H1 (cell line): ENCODE data around the gene ZBTB45. TPM values are rescaled to one million over a fixed set of nuclear protein-coding genes. Genes with fewer than 3 reads are reported as not detected.
A peak's percentile ranks its signal among the peaks of the same experiment; 100 is the strongest.

Source experiments
- CTCF ChIA-PET: fragments of 300-600 bp; sonication (Branson Sonifier 250); formaldehyde crosslinking; loops from one replicate; lab custom pipeline; 2021; ENCODE audit not compliant: partially characterized antibody; lab: Charles Lee
- POLR2A ChIA-PET: fragments of 300-600 bp; sonication (Branson Sonifier 250); formaldehyde crosslinking; loops from one replicate; lab custom pipeline; 2021; ENCODE audit warnings: inconsistent platforms; ENCODE audit not compliant: partially characterized antibody; lab: Charles Lee
- DNase-seq, 2 experiments: peaks; one replicate each; pipeline versions ENCODE4 v3.0.0 to v3.0.0-alpha.2; 2010 to 2022; ENCODE audit warnings: low spot score in 2 of 2, low read depth in 1 of 2, mixed read lengths in 1 of 2
- FAIRE-seq: peaks from 2 replicates; lab custom pipeline; 2011; peaks lifted over from hg19 to GRCh38; lab: Jason Lieb, UNC
- H2AFZ ChIP-seq: 2 replicates; pipeline ENCODE4 v1.8.1; 2012; ENCODE audit warnings: low read length, inconsistent platforms
- H2AK5ac ChIP-seq: 2 replicates; pipeline ENCODE4 v1.6.1; 2013; ENCODE audit warnings: low read depth, low read length
- H2BK120ac ChIP-seq: replicated peaks from 2 replicates; pipeline ENCODE3; 2013; ENCODE audit warnings: low read depth, low read length, inconsistent platforms
- H2BK12ac ChIP-seq: 2 replicates; pipeline ENCODE4 v1.6.1; 2013; ENCODE audit warnings: low read depth, low read length
- H2BK15ac ChIP-seq: 2 replicates; pipeline ENCODE4 v1.6.1; 2013; ENCODE audit warnings: low read length
- H2BK20ac ChIP-seq: 2 replicates; pipeline ENCODE4 v1.6.1; 2013; ENCODE audit warnings: low read length
- H2BK5ac ChIP-seq: 2 replicates; pipeline ENCODE4 v1.6.1; 2013; ENCODE audit warnings: low read depth, low read length
- H3K14ac ChIP-seq: 2 replicates; pipeline ENCODE4 v1.6.1; 2013; ENCODE audit warnings: inconsistent platforms; ENCODE audit not compliant: insufficient read length
- H3K18ac ChIP-seq: 2 replicates; pipeline ENCODE4 v1.6.1; 2013; ENCODE audit warnings: low read length; ENCODE audit errors: extremely low read depth
- H3K23ac ChIP-seq: 2 replicates; pipeline ENCODE4 v1.6.1; 2013; ENCODE audit warnings: inconsistent platforms; ENCODE audit not compliant: insufficient read length
- H3K23me2 ChIP-seq: 2 replicates; pipeline ENCODE4 v1.6.1; 2013; ENCODE audit warnings: low read depth, low read length
- H3K27ac ChIP-seq: 2 replicates; pipeline ENCODE4 v1.6.1; 2011; ENCODE audit warnings: low read depth, low read length, inconsistent platforms
- H3K27me3 ChIP-seq, 4 experiments: replicated peaks in 1 of 4; 1 replicate in 1 of 4; 2 replicates in 3 of 4; pipeline versions ENCODE4 v1.6.1 to v1.8.1; 2011 to 2013; ENCODE audit warnings: low read length in 3 of 4, mild to moderate bottlenecking in 3 of 4, inconsistent platforms in 2 of 4, mixed read lengths in 2 of 4, moderate library complexity in 1 of 4; ENCODE audit not compliant: control insufficient read depth in 3 of 4, insufficient read depth in 3 of 4; ENCODE audit errors: extremely low read depth in 1 of 4
- H3K36me3 ChIP-seq, 4 experiments: 2 replicates each; pipeline versions ENCODE4 v1.6.1 to v1.8.1; 2011 to 2013; ENCODE audit warnings: mild to moderate bottlenecking in 4 of 4, low read length in 3 of 4, moderate library complexity in 2 of 4, control low read depth in 1 of 4, inconsistent platforms in 1 of 4; ENCODE audit not compliant: insufficient read depth in 4 of 4, control insufficient read depth in 2 of 4
- H3K4ac ChIP-seq: replicated peaks from 2 replicates; pipeline ENCODE3; 2013; ENCODE audit warnings: low read length, low read depth, mixed read lengths, inconsistent platforms; ENCODE audit not compliant: insufficient read length
- H3K4me1 ChIP-seq, 4 experiments: replicated peaks in 1 of 4; 1 replicate in 1 of 4; 2 replicates in 3 of 4; pipeline versions ENCODE4 v1.6.1 to v1.8.1; 2011 to 2013; ENCODE audit warnings: low read length in 3 of 4, inconsistent platforms in 2 of 4, mixed read lengths in 1 of 4; ENCODE audit not compliant: insufficient read depth in 4 of 4, control insufficient read depth in 3 of 4
- H3K4me2 ChIP-seq, 2 experiments: 2 replicates each; pipeline versions ENCODE4 v1.6.1 to v1.8.1; 2011 to 2013; ENCODE audit warnings: low read depth in 2 of 2, low read length in 2 of 2, control low read depth in 1 of 2, inconsistent platforms in 1 of 2, mild to moderate bottlenecking in 1 of 2; ENCODE audit not compliant: insufficient read depth in 1 of 2
- H3K4me3 ChIP-seq, 4 experiments: fragments of 200-600, 300-600 bp in 1 of 4; sonication (generic), shearing (Covaris generic), sonication (Bioruptor Twin) in 1 of 4; 2 replicates each; pipeline versions ENCODE4 v1.5.1 to v1.8.1; 2011 to 2016; ENCODE audit warnings: low read length in 4 of 4, low read depth in 3 of 4, control low read depth in 2 of 4, inconsistent platforms in 2 of 4, mild to moderate bottlenecking in 2 of 4, mixed read lengths in 1 of 4, moderate library complexity in 1 of 4; ENCODE audit not compliant: insufficient read depth in 2 of 4; ENCODE audit errors: extremely low read depth in 1 of 4
- H3K56ac ChIP-seq: replicated peaks from 2 replicates; pipeline ENCODE3; 2013; ENCODE audit warnings: low read depth, mild to moderate bottlenecking, mixed read lengths, low read length, inconsistent platforms; ENCODE audit not compliant: insufficient read length
- H3K79me1 ChIP-seq: 2 replicates; pipeline ENCODE4 v1.6.1; 2013; ENCODE audit warnings: low read depth, low read length, control low read depth
- H3K79me2 ChIP-seq, 2 experiments: 2 replicates each; pipeline versions ENCODE4 v1.6.1 to v1.8.1; 2012 to 2013; ENCODE audit warnings: low read length in 2 of 2, mild to moderate bottlenecking in 2 of 2, inconsistent platforms in 1 of 2; ENCODE audit not compliant: insufficient read depth in 2 of 2, control insufficient read depth in 1 of 2
- H3K9ac ChIP-seq, 4 experiments: replicated peaks in 1 of 4; 1 replicate in 1 of 4; 2 replicates in 3 of 4; pipeline versions ENCODE4 v1.6.1 to v1.8.1; 2011 to 2013; ENCODE audit warnings: low read depth in 3 of 4, low read length in 3 of 4, control low read depth in 2 of 4, mild to moderate bottlenecking in 2 of 4, moderate library complexity in 2 of 4, inconsistent platforms in 1 of 4; ENCODE audit errors: extremely low read depth in 1 of 4
- H3K9me3 ChIP-seq, 2 experiments: 2 replicates each; pipeline versions ENCODE4 v1.6.1 to v1.8.1; 2012 to 2013; ENCODE audit warnings: mild to moderate bottlenecking in 2 of 2, moderate library complexity in 2 of 2, control low read depth in 1 of 2, inconsistent platforms in 1 of 2, low read depth in 1 of 2, low read length in 1 of 2, mixed read lengths in 1 of 2; ENCODE audit not compliant: insufficient read depth in 2 of 2
- H4K20me1 ChIP-seq, 2 experiments: replicated peaks in 1 of 2; 2 replicates each; pipeline versions ENCODE3 to v1.8.1; 2011 to 2013; ENCODE audit warnings: inconsistent platforms in 2 of 2, low read length in 2 of 2, mild to moderate bottlenecking in 1 of 2; ENCODE audit not compliant: insufficient read depth in 2 of 2, control insufficient read depth in 1 of 2
- H4K5ac ChIP-seq: 2 replicates; pipeline ENCODE4 v1.6.1; 2013; ENCODE audit warnings: low read length, low read depth, mixed read lengths, inconsistent platforms; ENCODE audit not compliant: insufficient read length
- H4K8ac ChIP-seq: 2 replicates; pipeline ENCODE4 v1.8.0; 2013; ENCODE audit warnings: mild to moderate bottlenecking, moderate library complexity, low read length, inconsistent platforms; ENCODE audit not compliant: insufficient read depth; ENCODE audit errors: extremely low read depth
- H4K91ac ChIP-seq: replicated peaks from 2 replicates; pipeline ENCODE3; 2013; ENCODE audit warnings: low read length, mixed read lengths, inconsistent platforms; ENCODE audit not compliant: insufficient read length
- NRF1 ChIP-seq: IDR thresholded peaks from 2 replicates; pipeline ENCODE4 v1.6.1; 2011; ENCODE audit warnings: mild to moderate bottlenecking, low read depth, low read length, improper control_type of control experiment
- RXRA ChIP-seq: IDR thresholded peaks from 2 replicates; pipeline ENCODE4 v1.6.1; 2011; ENCODE audit warnings: low read depth, mild to moderate bottlenecking, low read length, moderate library complexity; ENCODE audit not compliant: insufficient read depth
- WGBS, 2 experiments: shearing (Covaris generic) in 1 of 2; methylation state at CpG; one replicate each; pipeline versions ENCODE4 v1.1.6 to v1.1.7; 2013 to 2015; ENCODE audit warnings: low lambda C conversion rate in 2 of 2, mixed read lengths in 2 of 2, inconsistent platforms in 1 of 2, low coverage in 1 of 2, missing lambda C conversion rate in 1 of 2; ENCODE audit not compliant: insufficient replicate concordance in 2 of 2, insufficient coverage in 1 of 2, insufficient read length in 1 of 2; ENCODE audit errors: extremely low coverage in 1 of 2, missing lambda C conversion rate in 1 of 2; 5-methylcytosine and 5-hydroxymethylcytosine counted together
- polyA plus RNA-seq, 7 experiments: library from polyadenylated mRNA; depleted of rRNA in 3 of 7; stranded (reverse) in 5 of 7; unstranded in 2 of 7; fragments of >200 nt in 5 of 7; fragments of 200-250 nt in 2 of 7; gene quantifications; 1 replicate in 5 of 7; 2 replicates in 1 of 7; 4 replicates in 1 of 7; pipeline versions ENCODE4 v1.2.1 to v1.2.3, GENCODE V29; 2011 to 2013; ENCODE audit warnings: missing spikeins in 2 of 7, mixed read lengths in 2 of 7
- total RNA-seq: library from RNA; stranded (reverse); fragmentation: NEBNext Ultra II Directional; extraction: Animal tissue kit (Norgen Biotek cat#: 25700); gene quantifications from 2 replicates; pipeline ENCODE4 v1.2.1, GENCODE V29; 2021

The ZBTB45 gene
- total and polyA plus RNA-seq, 2 of the 8 experiments (the other 6 are each of a cell fraction or from before 2014, with no cell fraction given) = 16.9 to 17.2 TPM

DNA sequence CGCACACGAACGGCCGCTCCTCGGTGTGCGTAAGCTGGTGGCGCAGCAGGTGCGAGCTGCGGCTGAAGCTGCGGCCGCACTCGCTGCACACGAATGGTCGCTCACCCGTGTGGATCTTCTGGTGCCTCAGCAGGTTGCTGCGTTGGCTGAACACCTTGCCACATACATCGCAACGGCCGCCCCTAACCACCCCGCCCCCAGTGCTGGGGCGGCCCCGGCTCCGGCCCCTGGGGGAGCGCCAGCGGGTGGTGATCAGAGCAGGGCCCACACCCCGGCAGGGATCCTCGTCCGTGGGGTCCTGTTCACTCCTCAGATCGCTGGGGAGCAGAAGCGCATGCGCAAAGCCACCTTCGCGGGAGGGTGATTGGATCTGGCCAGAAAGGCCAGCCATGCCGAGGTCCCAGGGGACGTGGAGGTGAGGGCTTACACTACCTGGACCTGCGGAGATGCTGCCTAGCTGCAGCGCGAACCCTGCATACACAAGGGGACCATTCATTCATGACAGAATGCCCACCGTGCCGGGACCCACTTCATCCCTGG lies 43.5 kb upstream of the ZBTB45 start:
- Histone ChIP-seq H3K9me3 (no peaks in the 10 kb centered on the region), H3K4me3 (peak overlapping the region; percentile 25 to 55 (median 32); a peak in 6 of 8 replicates), H3K4me2 (peak overlapping the region; percentile 69 to 86), H3K18ac (peak overlapping the region; percentile 15; the same call in 1 of the 2 replicates), H2BK15ac (no peak overlapping the region; the same call in 1 of the 2 replicates), H3K79me2 (no peaks in the 10 kb centered on the region; a peak in 1 of 4 replicates), H3K56ac (no peak overlapping the region), H3K23ac (no peak overlapping the region), H2BK12ac (no peak overlapping the region), H4K91ac (peak overlapping the region; percentile 77), H3K9ac (peak overlapping the region in 2 of 4 experiments; percentile 1 to 45; a peak in 2 of 7 replicates), H2AK5ac (no peak overlapping the region), H3K23me2 (peaks cover 19% of the 10 kb centered on the region), H4K8ac (no peak overlapping the region; the same call in none of the 2 replicates), H3K14ac (no peak overlapping the region), H3K27ac (no peak overlapping the region), H2BK120ac (no peak overlapping the region), H4K20me1 (no peaks in the 10 kb centered on the region), H3K36me3 (peaks cover 0 to 3% (median 1%) of the 10 kb centered on the region in 4 experiments; a peak in 2 of 8 replicates), H3K79me1 (no peaks in the 10 kb centered on the region; the same call in 1 of the 2 replicates), H3K4me1 (peaks cover 0 to 28% (median 11%) of the 10 kb centered on the region in 4 experiments; a peak in 6 of 7 replicates), H2BK20ac (no peak overlapping the region), H2AFZ (no peak overlapping the region), H3K27me3 (peaks cover 0 to 16% (median 6%) of the 10 kb centered on the region in 4 experiments; a peak in 4 of 7 replicates), H2BK5ac (no peak overlapping the region), H3K4ac (peak overlapping the region; percentile 94), H4K5ac (no peak overlapping the region)
- POLR2A ChIA-PET = interaction anchor here (0.8 to 17.2 kb wide), 6 partner anchors 7 to 44 kb away, joined by 3 to 434 read pairs (median 42); partner anchors contain the start of genes CHMP2A, MZF1, SLC27A5 and TRIM28
- DNase-seq (no peak), FAIRE-seq (no peak)
- CTCF ChIA-PET = interaction anchor here (1.1 to 7.3 kb wide), 4 partner anchors 9 to 43 kb away, joined by 4 to 35 read pairs (median 10); partner anchors contain the start of gene ZBTB45
- TF ChIP-seq NRF1 (peak; percentile 31; the same call in 1 of the 2 replicates), RXRA (no peak)
- whole genome bisulfite sequencing, 2 experiments = 51% methylated on average over 26 of the region's 40 CpGs; no CpG with 5 or more reads in 1 of the 2 experiments
